HepG2 (cell line): ENCODE measurements around the gene RAC3. TPM values are rescaled to one million over a fixed set of nuclear protein-coding genes. Genes with fewer than 3 reads are reported as not detected.
A peak's percentile ranks its signal among the peaks of the same experiment; 100 is the strongest.

Experiments
- CENPX ChIP-seq: sonication (generic); formaldehyde crosslinking; IDR thresholded peaks from 2 replicates; pipeline ENCODE4 v1.9.0; 2021; ENCODE audit warnings: mild to moderate bottlenecking, missing genetic modification reagents, moderate library complexity
- E2F5 ChIP-seq: sonication (generic); formaldehyde crosslinking; conservative IDR thresholded peaks from 2 replicates; pipeline ENCODE4 v1.4.0; 2020; ENCODE audit warnings: missing genetic modification reagents
- HNRNPLL ChIP-seq: fragments of 200-400 bp; formaldehyde crosslinking; IDR thresholded peaks from 2 replicates; pipeline ENCODE4 v1.6.1; 2017; ENCODE audit warnings: mild to moderate bottlenecking, low read depth, low read length; ENCODE audit not compliant: poor library complexity, severe bottlenecking
- KMT2B ChIP-seq: IDR thresholded peaks from 2 replicates; pipeline ENCODE4 v1.6.1; 2016; ENCODE audit warnings: missing genetic modification reagents, missing compliant biosample characterization
- MAFK ChIP-seq, 2 experiments: IDR thresholded peaks in 1 of 2; conservative IDR thresholded peaks in 1 of 2; 2 replicates each; pipeline ENCODE4 v1.6.1; 2011; ENCODE audit warnings: improper control_type of control experiment in 2 of 2, low read length in 2 of 2
- NR0B2 ChIP-seq: sonication (generic); formaldehyde crosslinking; IDR thresholded peaks from 2 replicates; pipeline ENCODE4 v1.4.0; 2020; ENCODE audit warnings: mild to moderate bottlenecking, missing genetic modification reagents
- PHF20 ChIP-seq: sonication (generic); formaldehyde crosslinking; IDR thresholded peaks from 2 replicates; pipeline ENCODE4 v1.5.0; 2020; ENCODE audit warnings: mild to moderate bottlenecking, missing genetic modification reagents
- ZBTB34 ChIP-seq: sonication (generic); formaldehyde crosslinking; IDR thresholded peaks from 2 replicates; pipeline ENCODE4 v1.8.0; 2022; ENCODE audit warnings: mild to moderate bottlenecking, missing genetic modification reagents
- ZFP41 ChIP-seq: sonication (generic); formaldehyde crosslinking; IDR thresholded peaks from 2 replicates; pipeline ENCODE4 v1.4.0; 2020; ENCODE audit warnings: mild to moderate bottlenecking, missing genetic modification reagents, borderline replicate concordance
- ZNF280D ChIP-seq: sonication (generic); formaldehyde crosslinking; IDR thresholded peaks from 2 replicates; pipeline ENCODE4 v1.5.1; 2020; ENCODE audit warnings: mild to moderate bottlenecking, missing genetic modification reagents
- ZNF414 ChIP-seq: sonication (generic); formaldehyde crosslinking; IDR thresholded peaks from 2 replicates; pipeline ENCODE4 v1.5.0; 2020; ENCODE audit warnings: missing genetic modification reagents
- ZNF564 ChIP-seq: sonication (generic); formaldehyde crosslinking; IDR thresholded peaks from 2 replicates; pipeline ENCODE4 v1.8.1; 2023; ENCODE audit warnings: mild to moderate bottlenecking, missing genetic modification reagents
- ZNF749 ChIP-seq: sonication (generic); formaldehyde crosslinking; IDR thresholded peaks from 2 replicates; pipeline ENCODE4 v1.8.0; 2022; ENCODE audit warnings: mild to moderate bottlenecking, missing genetic modification reagents, moderate library complexity, borderline replicate concordance
- ZNF75D ChIP-seq: sonication (generic); formaldehyde crosslinking; IDR thresholded peaks from 2 replicates; pipeline ENCODE4 v1.8.1; 2023; ENCODE audit warnings: missing genetic modification reagents, mild to moderate bottlenecking, borderline replicate concordance
- ZNF790 ChIP-seq: sonication (generic); formaldehyde crosslinking; IDR thresholded peaks from 2 replicates; pipeline ENCODE4 v1.8.0; 2022; ENCODE audit warnings: missing genetic modification reagents, mild to moderate bottlenecking, borderline replicate concordance
- ZNF891 ChIP-seq: sonication (generic); formaldehyde crosslinking; IDR thresholded peaks from 2 replicates; pipeline ENCODE4 v1.5.0; 2020; ENCODE audit warnings: mild to moderate bottlenecking, missing genetic modification reagents
- ZXDC ChIP-seq: sonication (generic); formaldehyde crosslinking; IDR thresholded peaks from 2 replicates; pipeline ENCODE4 v1.5.0; 2020; ENCODE audit warnings: mild to moderate bottlenecking, missing genetic modification reagents
- polyA plus RNA-seq, 8 experiments: library from polyadenylated mRNA; depleted of rRNA in 3 of 8; stranded (reverse) in 7 of 8; unstranded in 1 of 8; fragments of >200 nt; fragmentation: Illumina TruSeq in 4 of 8; extraction: Trizol in 4 of 8; gene quantifications; 2 replicates each; pipeline versions ENCODE4 v1.2.1 to v1.2.3, GENCODE V29; 2011 to 2016; ENCODE audit warnings: low read depth in 4 of 8, missing spikeins in 1 of 8, mixed read lengths in 1 of 8; ENCODE audit not compliant: insufficient read depth in 1 of 8
- total RNA-seq, 5 experiments: library from RNA; depleted of rRNA; stranded (reverse); fragments of >200 nt; fragmentation: Illumina TruSeq; extraction: Trizol; gene quantifications; 2 replicates each; pipeline ENCODE4 v1.2.3, GENCODE V29; 2016; ENCODE audit warnings: low read depth in 1 of 5

RAC3 gene
- total and polyA plus RNA-seq, 2 of the 13 experiments (the other 11 are each of a cell fraction or from before 2014, with no cell fraction given): 10.5 to 21.3 TPM

- no peak; the same call in 1 of the 2 replicates for TF ChIP-seq ZNF749 (CRISPR knock-in tag)
- no peak for TF ChIP-seq ZNF564 (CRISPR knock-in tag)
- TF ChIP-seq ZNF75D (CRISPR knock-in tag): no peak
- peak; percentile 59; the same call in 1 of the 2 replicates for TF ChIP-seq KMT2B (CRISPR knock-in tag)
- TF ChIP-seq CENPX (CRISPR knock-in tag): no peak
- peak; percentile 67 for TF ChIP-seq ZFP41 (CRISPR knock-in tag)
- no peak for TF ChIP-seq PHF20 (CRISPR knock-in tag)
- peak; percentile 53; the same call in 1 of the 2 replicates for TF ChIP-seq ZNF414 (CRISPR knock-in tag)
- peak; percentile 13; the same call in 1 of the 2 replicates for TF ChIP-seq ZBTB34 (CRISPR knock-in tag)
- TF ChIP-seq MAFK (conservative IDR thresholded peaks at IDR 0.05 in 1 of 2, IDR thresholded peaks at IDR 0.05 in 1 of 2; ENCODE audit: low read length in 2 of 2): no peak
- TF ChIP-seq ZXDC (CRISPR knock-in tag): peak; percentile 16; the same call in 1 of the 2 replicates
- no peak; the same call in 1 of the 2 replicates for TF ChIP-seq ZNF280D (CRISPR knock-in tag)
- no peak for TF ChIP-seq HNRNPLL
- peak; percentile 81; the same call in 1 of the 2 replicates for TF ChIP-seq NR0B2 (CRISPR knock-in tag)
- TF ChIP-seq E2F5 (CRISPR knock-in tag): no peak; the same call in 1 of the 2 replicates
- no peak for TF ChIP-seq ZNF790
- peak; percentile 70; the same call in 1 of the 2 replicates for TF ChIP-seq ZNF891 (CRISPR knock-in tag)
Observed at GRCh38 chr17:81995463-81996231, 35.8 kb upstream of the RAC3 start (continued).
